HepG2 (cell line): ENCODE results near the gene RPL36AL. TPM values are rescaled to one million over a fixed set of nuclear protein-coding genes. Genes with fewer than 3 reads are reported as not detected.

Source experiments
- ATAC-seq: fragments of 200-7000 bp; cut with Tn5 transposase; 3 replicates; pipeline ENCODE4 v1.9.1; 2020; ENCODE audit warnings: mild to moderate bottlenecking, moderate library complexity
- BruUV-seq: library from RNA; stranded (reverse); fragments of 400-500 nt; replicated peaks from 2 replicates; lab custom pipeline; 2021; lab: Mats Ljungman, UMichigan
- CTCF ChIA-PET: fragments of 300-600 bp; formaldehyde crosslinking; extraction: SDS; loops from one replicate; lab custom pipeline; 2021; ENCODE audit warnings: low total read pairs, inconsistent platforms, low intra/inter-chr PET ratio; lab: Yijun Ruan, JAX
- POLR2A ChIA-PET: fragments of 350-600 bp; sonication (Branson Sonifier 250); formaldehyde crosslinking; loops from one replicate; lab custom pipeline; 2020; ENCODE audit warnings: antibody characterized with exemption, inconsistent platforms; lab: Yijun Ruan, JAX
- DNase-seq: peaks from one replicate; pipeline ENCODE4 v3.0.0-alpha.2; 2015; ENCODE audit warnings: low spot score
- FAIRE-seq: peaks from 3 replicates; lab custom pipeline; 2011; peaks lifted over from hg19 to GRCh38; lab: Jason Lieb, UNC
- H2AFZ ChIP-seq: one replicate; pipeline ENCODE4 v1.6.1; 2011; ENCODE audit warnings: low read length, inconsistent platforms
- H3K27ac ChIP-seq: fragments of 300-600 bp; 3 replicates; pipeline ENCODE4 v1.8.0; 2011; ENCODE audit warnings: mixed run types, mild to moderate bottlenecking, mixed read lengths, low read length, inconsistent platforms; ENCODE audit not compliant: insufficient read depth; ENCODE audit errors: extremely low read length
- H3K27me3 ChIP-seq, 2 experiments: fragments of 200-600 bp in 1 of 2; 2 replicates in 1 of 2; 3 replicates in 1 of 2; pipeline versions ENCODE4 v1.6.0 to v1.8.0; 2011; ENCODE audit warnings: low read length in 2 of 2, mild to moderate bottlenecking in 2 of 2, moderate library complexity in 2 of 2, inconsistent platforms in 1 of 2; ENCODE audit not compliant: insufficient read depth in 2 of 2, control insufficient read depth in 1 of 2
- H3K36me3 ChIP-seq, 2 experiments: fragments of 200-600 bp in 1 of 2; replicated peaks in 1 of 2; 2 replicates in 1 of 2; 3 replicates in 1 of 2; pipeline versions ENCODE4 v1.5.1 to v1.8.0; 2011; ENCODE audit warnings: low read length in 2 of 2, inconsistent platforms in 1 of 2; ENCODE audit not compliant: insufficient read depth in 2 of 2, control insufficient read depth in 1 of 2
- H3K4me1 ChIP-seq: 2 replicates; pipeline ENCODE4 v1.5.1; 2012; ENCODE audit warnings: low read length, inconsistent platforms; ENCODE audit not compliant: insufficient read depth
- H3K4me2 ChIP-seq: 2 replicates; pipeline ENCODE4 v1.6.0; 2011; ENCODE audit warnings: low read depth, low read length, inconsistent platforms
- H3K4me3 ChIP-seq, 3 experiments: fragments of 200-600 bp in 1 of 3; sonication (generic), shearing (Covaris generic) in 1 of 3; replicated peaks in 1 of 3; 2 replicates each; pipeline ENCODE4 v1.5.1; 2011 to 2016; ENCODE audit warnings: low read length in 3 of 3, inconsistent platforms in 2 of 3, low read depth in 2 of 3, mild to moderate bottlenecking in 2 of 3, control low read depth in 1 of 3, mixed read lengths in 1 of 3; ENCODE audit not compliant: insufficient read depth in 1 of 3
- H3K79me2 ChIP-seq: one replicate; pipeline ENCODE4 v1.6.1; 2011; ENCODE audit warnings: low read length, inconsistent platforms; ENCODE audit not compliant: insufficient read depth
- H3K9ac ChIP-seq: 2 replicates; pipeline ENCODE4 v1.6.0; 2011; ENCODE audit warnings: mild to moderate bottlenecking, low read depth, low read length, inconsistent platforms; ENCODE audit not compliant: insufficient read depth
- H3K9me3 ChIP-seq: 2 replicates; pipeline ENCODE4 v1.5.1; 2012; ENCODE audit warnings: mild to moderate bottlenecking, low read length
- H4K20me1 ChIP-seq: 2 replicates; pipeline ENCODE4 v1.6.0; 2011; ENCODE audit warnings: inconsistent platforms, mild to moderate bottlenecking, low read length, moderate library complexity; ENCODE audit not compliant: insufficient read depth
- AGO2 ChIP-seq: fragments of 200-400 bp; formaldehyde crosslinking; optimal IDR thresholded peaks from 2 replicates; pipeline ENCODE3; 2017; ENCODE audit warnings: mild to moderate bottlenecking, low read depth, low read length, moderate library complexity
- CREB3 ChIP-seq: sonication (generic); formaldehyde crosslinking; IDR thresholded peaks from 2 replicates; pipeline ENCODE4 v1.5.0; 2020; ENCODE audit warnings: missing genetic modification reagents
- FOXO1 ChIP-seq: sonication (generic); formaldehyde crosslinking; IDR thresholded peaks from 2 replicates; pipeline ENCODE4 v1.4.0; 2020; ENCODE audit warnings: missing genetic modification reagents
- GPBP1L1 ChIP-seq: sonication (generic); formaldehyde crosslinking; IDR thresholded peaks from 2 replicates; pipeline ENCODE4 v1.5.0; 2020; ENCODE audit warnings: mild to moderate bottlenecking, missing genetic modification reagents
- NFIC ChIP-seq: IDR thresholded peaks from 2 replicates; pipeline ENCODE4 v1.6.1; 2012; ENCODE audit warnings: mild to moderate bottlenecking, low read length, inconsistent platforms
- PHF21A ChIP-seq: sonication (generic); formaldehyde crosslinking; IDR thresholded peaks from 2 replicates; pipeline ENCODE4 v1.5.0; 2020; ENCODE audit warnings: mild to moderate bottlenecking, missing genetic modification reagents
- PHF8 ChIP-seq: sonication (generic); formaldehyde crosslinking; IDR thresholded peaks from 2 replicates; pipeline ENCODE4 v1.5.0; 2020; ENCODE audit warnings: missing genetic modification reagents
- PLRG1 ChIP-seq: fragments of 450-650 bp; conservative IDR thresholded peaks from 2 replicates; pipeline ENCODE4 v1.6.1; 2016
- POLR2G ChIP-seq: fragments of 200-400 bp; formaldehyde crosslinking; IDR thresholded peaks from 2 replicates; pipeline ENCODE4 v1.6.1; 2018; ENCODE audit warnings: mild to moderate bottlenecking, low read depth, low read length, moderate library complexity
- RBFOX2 ChIP-seq: fragments of 200-400 bp; formaldehyde crosslinking; IDR thresholded peaks from 2 replicates; pipeline ENCODE4 v1.6.1; 2017; ENCODE audit warnings: low read depth, mild to moderate bottlenecking, low read length
- RBM22 ChIP-seq: fragments of 200-400 bp; formaldehyde crosslinking; optimal IDR thresholded peaks from 2 replicates; pipeline ENCODE3; 2017; ENCODE audit warnings: mild to moderate bottlenecking, low read length, moderate library complexity
- TGIF2 ChIP-seq: IDR thresholded peaks from 2 replicates; pipeline ENCODE4 v1.6.1; 2016; ENCODE audit warnings: control low read depth, missing compliant biosample characterization
- ZNF121 ChIP-seq: sonication (generic); formaldehyde crosslinking; IDR thresholded peaks from 2 replicates; pipeline ENCODE4 v1.5.0; 2020; ENCODE audit warnings: mild to moderate bottlenecking, missing genetic modification reagents
- ZNF460 ChIP-seq: sonication (generic); formaldehyde crosslinking; IDR thresholded peaks from 2 replicates; pipeline ENCODE4 v1.5.1; 2020; ENCODE audit warnings: missing genetic modification reagents, mild to moderate bottlenecking, borderline replicate concordance
- ZNF557 ChIP-seq: sonication (generic); formaldehyde crosslinking; IDR thresholded peaks from 2 replicates; pipeline ENCODE4 v1.4.0; 2020; ENCODE audit warnings: missing genetic modification reagents
- ZNF709 ChIP-seq: sonication (generic); formaldehyde crosslinking; IDR thresholded peaks from 2 replicates; pipeline ENCODE4 v1.5.0; 2020; ENCODE audit warnings: mild to moderate bottlenecking, missing genetic modification reagents
- ZNF768 ChIP-seq: sonication (generic); formaldehyde crosslinking; IDR thresholded peaks from 2 replicates; pipeline ENCODE4 v1.4.0; 2020; ENCODE audit warnings: missing genetic modification reagents
- WGBS: methylation state at CpG from one replicate; pipeline ENCODE4 v1.1.6; 2017; ENCODE audit warnings: low lambda C conversion rate; 5-methylcytosine and 5-hydroxymethylcytosine counted together
- in situ Hi-C: cut with HindIII; loops from 2 replicates; pipeline ENCODE4 v1.10.0; 2017; ENCODE audit warnings: low pct_unique_long_range_greater_than_20kb; ENCODE audit not compliant: extremely low pct_ligation_motif_present
- intact Hi-C: fragments of 100-400 bp; cut with micrococcal nuclease; formaldehyde crosslinking; loops from one replicate; pipeline ENCODE4 v1.10.0; 2022; ENCODE audit not compliant: unreplicated experiment
- polyA plus RNA-seq, 8 experiments: library from polyadenylated mRNA; depleted of rRNA in 3 of 8; stranded (reverse) in 7 of 8; unstranded in 1 of 8; fragments of >200 nt; fragmentation: Illumina TruSeq in 4 of 8; extraction: Trizol in 4 of 8; gene quantifications; 2 replicates each; pipeline versions ENCODE4 v1.2.1 to v1.2.3, GENCODE V29; 2011 to 2016; ENCODE audit warnings: low read depth in 4 of 8, missing spikeins in 1 of 8, mixed read lengths in 1 of 8; ENCODE audit not compliant: insufficient read depth in 1 of 8
- total RNA-seq, 5 experiments: library from RNA; depleted of rRNA; stranded (reverse); fragments of >200 nt; fragmentation: Illumina TruSeq; extraction: Trizol; gene quantifications; 2 replicates each; pipeline ENCODE4 v1.2.3, GENCODE V29; 2016; ENCODE audit warnings: low read depth in 1 of 5

The RPL36AL gene
- total and polyA plus RNA-seq, 2 of the 13 experiments (the other 11 are each of a cell fraction or from before 2014, with no cell fraction given): 90.0 to 294 TPM

- Histone ChIP-seq H2AFZ (no peak overlapping the region), H3K36me3 (peaks cover 4 to 20% of the 10 kb centered on the region in 2 experiments; a peak in 4 of 5 replicates), H4K20me1 (peaks cover 57% of the 10 kb centered on the region), H3K4me2 (peak overlapping the region; percentile 75), H3K4me1 (peaks cover 39% of the 10 kb centered on the region), H3K27me3 (no peaks in the 10 kb centered on the region; a peak in 1 of 5 replicates), H3K27ac (peak overlapping the region; percentile 89), H3K4me3 (peak overlapping the region; percentile 82 to 98 (median 94)), H3K9me3 (no peaks in the 10 kb centered on the region), H3K9ac (peak overlapping the region; percentile 99), H3K79me2 (peaks cover 61% of the 10 kb centered on the region)
- CTCF ChIA-PET: no interaction called here
- no TSS peak for BruUV-seq
- intact Hi-C loops (no loop called here), in situ Hi-C loops (no loop called here)
- POLR2A ChIA-PET: interaction anchor here (0.7 to 5.8 kb wide), 3 partner anchors 13 to 210 kb away, joined by 3 to 97 read pairs (median 3); partner anchors contain the start of gene LRR1
- FAIRE-seq (no peak), ATAC-seq (no peak), DNase-seq (no peak)
- WGBS: 32% methylated on average over 6 of the region's 6 CpGs
- 0 out of 2 replicates have a peak, but pooled peaks have one; percentile 22 for TF ChIP-seq CREB3
- no peak for TF ChIP-seq ZNF768 (CRISPR knock-in tag)
- peak; percentile 73 for TF ChIP-seq RBFOX2
Observed at GRCh38 chr14:49583629-49584028, 36.8 kb downstream of the RPL36AL start.

- no peak overlapping the region for H3K4me3 ChIP-seq
- in situ Hi-C loops: no loop called here
- no TSS peak for BruUV-seq
- ChIA-PET CTCF (no interaction called here), POLR2A (interaction anchor here (2.3 kb wide), 1 partner anchor 38 kb away, joined by 8 read pairs; the partner anchor contains the start of genes MGAT2 and RPL36AL)
- intact Hi-C loops: no loop called here
- 91% methylated on average over 4 of the region's 4 CpGs for WGBS
- no peak overlapping the region for H2AFZ ChIP-seq
- H3K79me2 ChIP-seq: peaks cover 61% of the 10 kb centered on the region
- H3K9ac ChIP-seq: no peak overlapping the region
- H3K4me2 ChIP-seq: peak overlapping the region; percentile 75
- H3K27ac ChIP-seq: peak overlapping the region; percentile 21
- H3K27me3 ChIP-seq: no peaks in the 10 kb centered on the region; a peak in 1 of 5 replicates
- peaks cover 57% of the 10 kb centered on the region for H4K20me1 ChIP-seq
- peaks cover 34% of the 10 kb centered on the region for H3K4me1 ChIP-seq
- H3K36me3 ChIP-seq: peaks cover 8 to 23% of the 10 kb centered on the region in 2 experiments
- no peak for FAIRE-seq
- DNase-seq: no peak
- ATAC-seq: no peak
- no peaks in the 10 kb centered on the region for H3K9me3 ChIP-seq
- TF ChIP-seq RBM22 (peak; percentile 96), ZNF121 (CRISPR knock-in tag) (peak; percentile 70), ZNF557 (CRISPR knock-in tag) (no peak), NFIC (0 out of 2 replicates have a peak, but pooled peaks have one; percentile 25), PHF8 (no peak), AGO2 (peak; percentile 48), PLRG1 (no peak), ZNF460 (CRISPR knock-in tag) (no peak), POLR2G (peak; percentile 68), TGIF2 (0 out of 2 replicates have a peak, but pooled peaks have one; percentile 15), PHF21A (CRISPR knock-in tag) (no peak), GPBP1L1 (CRISPR knock-in tag) (no peak), ZNF709 (CRISPR knock-in tag) (no peak), FOXO1 (no peak)
Observed at GRCh38 chr14:49582113-49582977, 38.1 kb downstream of the RPL36AL start.
